Measurements from ENCODE around the gene SLC3A2.
"Not testable (repeated sequence)": the region's sequence is repeated elsewhere in the genome, so short reads cannot be mapped to it uniquely, and the experiment has no call there.

Gene SLC3A2

GRCh38 chr11:62880803-62881578, at the start of gene SLC3A2:
TSS of gene SLC3A2 (plus strand) at chr11:62880896. CDS start at chr11:62881024, 128 bp downstream.
- peak; percentile 78 for DNase-seq (ENCODE audit: low read depth)

GRCh38 chr11:62830904-62831519, 49.7 kb upstream of the SLC3A2 start:
- DNase-seq (ENCODE audit: low read depth): no peak

GRCh38 chr11:62831520-62832335, 49.0 kb upstream of the SLC3A2 start, which contains the start of gene STX5:
TSS of gene STX5 (minus strand) at chr11:62832051. CDS start at chr11:62831243, 808 bp downstream.
- DNase-seq (ENCODE audit: low read depth): peak; percentile 99

GRCh38 chr11:62832336-62833234, 48.1 kb upstream of the SLC3A2 start, which contains the start of gene TEX54:
TSS of gene TEX54 (minus strand) at chr11:62832841.
- DNase-seq (ENCODE audit: low read depth): no peak

GRCh38 chr11:62835336-62835735, 45.4 kb upstream of the SLC3A2 start:
- no peak for DNase-seq (ENCODE audit: low read depth)

- peak; percentile 85 for DNase-seq (ENCODE audit: low read depth)
Observed at GRCh38 chr11:62839050-62839945, 41.4 kb upstream of the SLC3A2 start, which contains the start of gene WDR74. TSS of gene WDR74 (minus strand) at chr11:62839590. CDS start at chr11:62839570, 20 bp downstream.

- peak; percentile 80 for DNase-seq (ENCODE audit: low read depth)
Observed at GRCh38 chr11:62840721-62841360, 39.9 kb upstream of the SLC3A2 start.

GRCh38 chr11:62841361-62842170, 39.1 kb upstream of the SLC3A2 start:
- peak; percentile 81 for DNase-seq (ENCODE audit: low read depth)

GRCh38 chr11:62842171-62842741, 38.4 kb upstream of the SLC3A2 start:
- no peak for DNase-seq (ENCODE audit: low read depth)

- not testable (repeated sequence) for DNase-seq (ENCODE audit: low read depth)
Observed at GRCh38 chr11:62842891-62843290, 37.8 kb upstream of the SLC3A2 start.

GRCh38 chr11:62843466-62843865, 37.2 kb upstream of the SLC3A2 start:
- DNase-seq (ENCODE audit: low read depth): no peak

- no peak for DNase-seq (ENCODE audit: low read depth)
Observed at GRCh38 chr11:62844154-62844553, 36.5 kb upstream of the SLC3A2 start.

GRCh38 chr11:62846177-62846576, 34.5 kb upstream of the SLC3A2 start:
- no peak for DNase-seq (ENCODE audit: low read depth)

- DNase-seq (ENCODE audit: low read depth): no peak
Observed at GRCh38 chr11:62847767-62848314, 32.9 kb upstream of the SLC3A2 start.

- DNase-seq (ENCODE audit: low read depth): no peak
Observed at GRCh38 chr11:62850911-62851806, 29.5 kb upstream of the SLC3A2 start.

- no peak for DNase-seq (ENCODE audit: low read depth)
Observed at GRCh38 chr11:62851807-62852522, 28.7 kb upstream of the SLC3A2 start.
